HG03354 (cell line): ENCODE results near the gene GTF2H3.
A peak's percentile ranks its signal among the peaks of the same experiment; 100 is the strongest.

Experiments used
- ATAC-seq: cut with Tn5 transposase; IDR thresholded peaks from one replicate; pipeline ENCODE4 v1.9.1; 2021; ENCODE audit warnings: mild to moderate bottlenecking; ENCODE audit not compliant: unreplicated experiment, poor library complexity, severe bottlenecking

Gene GTF2H3

DNA sequence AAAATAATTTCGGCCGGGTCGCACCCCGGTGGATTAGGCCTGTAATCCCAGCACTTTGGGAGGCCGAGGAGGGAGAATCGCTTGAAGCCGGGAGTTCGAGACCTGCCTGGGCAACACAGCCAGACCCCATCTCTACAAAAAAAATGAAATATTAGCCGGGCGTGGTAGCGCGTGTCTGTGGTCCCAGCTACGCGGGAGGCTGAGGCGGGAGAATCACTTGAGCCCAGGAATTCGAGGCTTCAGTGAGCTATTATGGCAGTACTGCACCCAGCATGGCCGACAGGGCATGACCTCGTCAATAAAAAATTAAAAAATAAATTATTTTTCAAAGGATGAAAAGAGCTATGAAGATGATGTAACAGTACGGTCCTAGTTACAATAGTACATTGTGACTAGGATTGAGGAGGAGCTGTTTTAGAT, 523 bp downstream of the GTF2H3 start:
- no peak for ATAC-seq

DNA sequence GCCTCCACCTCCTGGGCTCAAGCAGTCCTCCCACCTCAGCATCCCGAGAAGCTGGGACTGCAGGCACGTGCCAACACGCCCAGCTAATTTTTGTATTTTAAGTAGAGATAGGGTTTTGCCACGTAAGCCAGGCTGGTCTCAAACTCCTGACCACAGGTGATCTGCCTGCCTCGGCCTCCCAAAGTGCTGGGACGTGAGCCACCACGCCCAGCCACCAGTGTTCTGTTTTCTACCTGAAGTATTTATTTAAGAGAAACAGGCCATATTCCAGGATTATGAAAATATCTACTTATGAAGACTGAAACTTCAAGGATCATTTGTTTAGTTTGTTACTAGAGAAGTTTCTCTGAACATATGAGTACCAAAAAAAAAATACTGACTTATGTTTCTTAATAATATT, 10.3 kb downstream of the GTF2H3 start:
- ATAC-seq = no peak

DNA sequence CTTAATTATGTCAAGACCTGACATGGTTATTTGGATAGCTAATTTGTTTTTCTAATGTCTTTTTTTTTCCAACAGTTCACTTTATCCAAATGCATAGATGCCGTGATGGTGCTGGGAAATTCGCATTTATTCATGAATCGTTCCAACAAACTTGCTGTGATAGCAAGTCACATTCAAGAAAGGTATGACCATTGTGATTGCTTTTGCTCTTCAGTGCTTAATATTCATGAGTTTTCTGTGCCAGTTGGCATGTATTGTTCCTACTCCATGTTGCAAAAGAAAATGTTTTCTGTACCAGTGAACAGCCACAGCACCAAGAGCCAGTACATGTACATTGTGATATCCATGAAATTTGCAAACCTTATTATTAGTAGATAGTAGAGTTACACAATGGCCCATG, 11.8 kb downstream of the GTF2H3 start:
- no peak for ATAC-seq

DNA sequence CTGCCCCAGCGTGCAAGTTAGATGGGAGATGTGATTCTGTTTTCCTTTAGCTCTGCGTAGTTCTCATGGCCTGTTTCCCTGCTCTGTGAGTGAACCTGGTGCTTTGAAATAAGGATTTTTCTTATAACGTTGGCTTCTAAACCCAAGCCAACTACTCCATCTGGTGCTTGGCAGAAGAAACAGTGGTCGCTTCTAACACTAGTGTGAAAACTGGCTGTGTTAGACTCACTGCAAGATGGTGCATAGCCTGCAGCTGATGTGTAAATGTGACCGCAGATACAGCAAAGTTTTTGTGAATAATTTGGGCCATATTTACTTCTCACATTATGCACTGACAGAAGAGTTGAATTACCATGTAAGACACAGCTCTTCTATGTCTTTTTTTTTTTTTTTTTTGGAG, 12.2 kb downstream of the GTF2H3 start:
- ATAC-seq = no peak

DNA sequence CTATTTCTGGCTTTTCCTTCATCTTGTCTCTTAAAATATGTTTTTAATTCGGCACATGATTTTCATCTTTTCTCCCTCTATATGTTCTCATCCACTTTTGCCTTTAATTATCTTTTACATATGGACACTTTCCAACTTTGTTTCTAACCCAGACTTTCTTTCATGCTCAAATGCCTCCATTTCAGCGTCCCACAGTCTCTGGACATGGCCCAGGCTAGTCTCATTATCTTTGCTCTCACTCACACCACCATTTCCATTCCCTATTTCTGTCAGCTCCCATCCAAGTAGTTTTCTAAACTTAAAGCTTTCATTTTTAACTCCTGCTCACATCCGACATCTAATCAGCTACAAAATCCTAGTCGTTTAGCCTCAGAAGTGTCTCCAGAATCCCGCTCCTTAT, 14.8 kb downstream of the GTF2H3 start:
- no peak for ATAC-seq

DNA sequence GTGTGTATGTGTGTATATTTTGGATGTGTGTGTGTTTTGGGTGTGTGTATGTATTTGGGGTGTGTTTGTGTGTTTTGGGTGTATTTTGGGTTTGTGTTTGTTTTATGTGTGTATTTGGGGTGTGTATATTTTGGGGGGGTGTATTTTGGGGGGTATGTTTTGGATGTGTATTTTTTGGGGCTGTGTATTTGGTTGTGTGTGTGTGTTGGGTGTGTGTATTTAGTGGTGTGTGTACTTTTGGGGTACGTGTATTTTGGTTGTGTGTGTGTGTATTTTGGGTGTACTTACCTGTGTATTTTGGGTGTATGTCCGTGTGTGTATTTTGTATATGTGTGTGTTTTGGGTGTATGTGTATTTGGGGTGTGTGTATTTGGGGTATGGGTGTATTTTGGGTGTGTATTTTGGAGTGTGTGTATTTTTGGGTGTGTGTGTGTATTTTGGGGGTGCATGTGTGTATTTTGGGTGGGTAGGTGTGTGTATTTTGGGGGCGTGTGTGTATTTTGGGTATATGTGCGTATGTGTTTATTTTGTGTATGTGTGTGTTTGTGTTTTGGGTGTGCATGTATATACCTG, 20.6 kb downstream of the GTF2H3 start:
- ATAC-seq = no peak

DNA sequence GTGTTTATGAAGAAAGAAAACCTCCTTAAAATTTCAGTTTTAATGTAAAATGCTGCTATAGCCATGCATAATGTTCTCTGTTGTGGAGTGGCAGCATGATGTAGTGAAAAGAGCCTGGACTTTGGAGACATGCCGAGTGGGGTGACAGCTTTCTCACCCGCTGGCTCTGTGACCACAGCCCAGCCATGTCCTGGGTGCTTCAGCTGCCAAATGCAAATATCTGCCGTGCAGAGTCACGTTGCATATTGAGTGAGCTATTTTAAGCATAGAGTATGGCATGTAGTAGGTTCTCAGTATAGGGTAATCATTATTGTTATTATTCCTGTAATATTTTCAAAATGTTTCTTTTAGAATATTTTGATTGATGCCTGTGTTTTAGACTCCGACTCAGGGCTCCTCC, 21.8 kb downstream of the GTF2H3 start:
- peak; percentile 94 for ATAC-seq

DNA sequence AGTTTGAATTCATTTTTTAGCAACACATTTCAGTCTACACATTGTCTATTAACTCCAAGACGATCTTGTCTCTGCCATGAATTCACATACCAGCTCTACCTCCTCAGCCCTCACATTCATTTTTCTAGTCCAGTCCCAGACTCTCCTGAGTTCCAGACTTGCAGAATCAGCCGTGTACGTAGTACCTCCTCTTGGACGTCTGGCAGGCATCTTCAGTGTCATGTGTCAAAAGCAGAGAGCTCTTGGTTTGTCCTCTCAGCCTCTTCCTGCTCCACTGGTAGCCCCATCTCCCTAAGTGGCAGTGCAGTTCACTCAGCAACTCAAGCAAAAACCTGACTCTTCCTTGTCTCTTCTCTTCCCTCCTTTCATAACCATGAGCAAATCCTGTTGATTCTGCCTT, 22.8 kb downstream of the GTF2H3 start:
- no peak for ATAC-seq

DNA sequence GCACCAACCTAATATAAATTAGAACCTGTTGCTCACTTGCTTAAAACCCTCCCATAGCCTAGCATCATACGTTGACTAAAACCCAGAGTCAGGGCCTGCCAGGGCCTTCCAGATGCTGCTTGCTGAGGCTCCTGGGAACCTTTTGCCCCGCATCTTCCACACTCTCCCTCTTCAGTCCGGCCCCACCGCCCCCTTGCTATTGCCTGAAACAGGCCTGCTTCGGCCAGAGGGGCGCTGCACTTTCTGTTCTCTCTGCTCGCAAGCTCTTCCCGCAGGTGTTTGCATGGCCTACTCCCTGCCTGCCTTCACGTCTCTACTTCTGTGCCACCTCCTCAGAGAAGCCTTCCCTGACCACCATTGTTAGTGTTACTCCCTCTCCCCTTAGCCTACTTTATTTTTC, 23.6 kb downstream of the GTF2H3 start:
- ATAC-seq = no peak

DNA sequence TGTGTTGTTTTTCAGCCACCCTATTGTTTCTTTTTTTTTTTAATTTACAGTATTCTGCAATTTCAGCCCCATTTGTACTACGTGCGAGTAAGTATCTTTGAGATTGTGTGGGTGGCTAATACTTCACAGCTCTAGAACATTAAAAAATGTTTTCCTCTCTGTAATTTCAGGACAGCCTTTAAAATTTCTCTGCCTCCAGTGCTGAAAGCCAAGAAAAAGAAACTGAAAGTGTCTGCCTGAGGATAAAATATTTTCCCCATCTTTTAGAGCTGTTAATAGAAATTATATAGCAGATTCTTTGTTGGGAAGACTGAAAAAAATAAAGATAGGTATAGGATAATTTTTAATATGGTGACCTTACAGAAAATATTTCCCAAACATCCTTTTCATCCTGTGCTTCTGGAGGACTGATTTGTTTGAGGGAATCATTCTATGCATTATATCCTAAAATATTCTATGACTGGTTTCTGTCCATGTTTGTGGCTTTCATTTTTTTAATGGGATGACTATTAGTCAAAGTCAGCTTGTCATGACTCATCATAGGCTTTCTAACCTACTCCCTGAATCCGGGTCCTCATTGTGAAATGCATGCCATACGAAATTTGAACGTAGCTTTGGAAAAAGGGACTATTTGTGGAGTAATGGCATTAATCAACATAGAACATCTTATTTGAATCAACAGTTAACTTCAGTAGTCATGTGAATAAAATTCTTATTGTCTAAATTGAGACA, 26.5 kb downstream of the GTF2H3 start:
- no peak for ATAC-seq

DNA sequence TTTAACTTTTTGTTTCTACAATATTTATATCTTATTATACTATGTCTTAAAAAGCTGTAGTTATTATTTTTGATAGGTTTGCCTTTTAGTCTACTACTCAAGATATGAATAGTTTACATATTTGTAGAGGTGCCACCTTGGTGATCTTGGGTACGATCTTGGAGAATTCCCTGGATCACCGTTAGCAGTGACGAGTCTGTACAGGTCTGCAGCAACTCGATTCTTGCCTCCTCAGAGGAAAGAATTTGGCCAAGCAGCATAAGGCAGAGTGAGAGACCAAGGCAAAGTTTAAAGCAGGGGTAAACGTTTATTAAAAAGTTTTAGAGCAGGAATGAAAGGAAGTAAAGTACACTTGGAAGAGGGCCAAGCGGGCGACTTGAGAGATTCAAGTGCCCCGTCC, 34.1 kb downstream of the GTF2H3 start:
- no peak for ATAC-seq

DNA sequence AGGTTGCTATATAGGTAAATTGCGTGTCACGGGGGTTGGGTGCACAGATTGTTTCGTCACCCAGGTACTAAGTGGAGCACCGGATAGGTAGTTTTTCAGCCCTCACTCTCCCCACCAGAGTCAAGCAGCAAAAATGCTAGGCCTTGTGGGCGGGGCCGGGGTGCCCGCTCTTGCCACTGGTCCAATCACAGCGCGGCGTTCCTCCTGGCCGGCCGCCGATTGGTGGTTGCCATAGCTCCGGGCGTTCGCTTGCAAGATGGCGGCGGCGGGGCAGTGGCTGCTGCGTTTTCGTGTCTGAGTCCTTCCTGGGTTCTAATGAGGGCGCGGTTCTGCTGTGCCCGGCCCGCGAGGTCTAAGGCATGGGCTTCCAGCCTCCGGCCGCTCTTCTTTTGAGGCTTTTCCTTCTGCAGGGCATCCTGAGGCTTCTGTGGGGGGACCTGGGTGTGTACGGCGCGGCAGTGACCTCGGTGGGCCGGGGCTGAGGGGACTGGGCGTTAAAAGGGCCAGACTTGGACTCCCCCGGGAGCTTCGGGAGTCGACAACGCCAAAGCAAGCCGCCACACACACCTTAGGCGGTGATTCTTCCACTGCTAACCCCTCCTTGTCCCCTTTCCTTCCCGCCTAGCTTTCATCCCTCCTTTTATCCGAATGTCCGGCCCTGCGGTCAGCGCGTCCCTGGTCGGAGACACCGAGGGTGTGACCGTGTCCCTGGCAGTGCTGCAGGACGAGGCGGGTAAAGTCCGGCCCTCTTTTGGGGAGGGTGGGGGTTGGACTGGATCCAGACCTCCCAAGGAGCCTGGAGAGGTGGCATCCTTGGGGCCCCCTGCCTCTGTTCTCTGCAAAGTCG, 37.5 kb downstream of the GTF2H3 start, which contains the start of gene TCTN2:
Gene TCTN2, plus strand, starts transcription at position 232 of the 847 bp plus-strand sequence. Its CDS starts 128 bp downstream, at position 360.
- peak; percentile 100 for ATAC-seq

DNA sequence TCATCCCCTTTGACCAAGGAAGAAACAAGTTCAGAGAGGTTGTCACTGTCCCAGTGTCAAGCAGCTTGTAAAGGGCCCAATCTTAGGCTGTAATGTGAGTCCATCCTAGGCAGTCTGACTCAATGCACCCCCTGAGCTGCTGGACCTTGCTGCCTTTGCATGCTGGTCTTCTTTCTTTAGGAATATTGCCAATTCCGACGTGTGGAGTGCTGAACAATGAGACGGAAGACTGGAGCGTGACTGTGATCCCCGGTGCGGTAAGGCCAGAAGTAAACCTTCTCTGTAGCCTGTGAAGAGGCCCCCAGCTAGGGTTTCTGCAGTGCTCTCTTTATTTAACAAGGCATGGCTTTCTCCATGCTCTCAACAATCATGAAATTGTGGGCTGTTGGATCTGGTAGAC, 38.2 kb downstream of the GTF2H3 start:
- no peak for ATAC-seq

DNA sequence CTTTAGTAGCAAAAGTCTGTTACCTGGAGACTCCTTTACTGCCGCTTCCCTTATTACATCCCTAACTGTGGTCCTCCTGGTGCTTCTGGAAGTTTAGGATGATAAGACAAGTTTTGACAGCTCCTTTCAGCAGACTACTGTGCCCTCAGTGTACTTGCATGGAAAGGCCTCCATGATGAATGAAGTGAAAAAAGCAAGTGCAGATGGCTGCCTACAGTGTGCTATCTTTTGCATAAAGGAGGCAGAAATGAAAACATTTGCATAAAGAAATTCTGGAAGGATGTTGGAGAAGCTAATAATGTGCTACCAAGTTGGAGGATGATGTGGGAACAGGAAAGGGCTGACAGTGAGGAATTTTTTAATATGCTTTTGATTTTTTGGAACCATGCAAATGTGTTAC, 41.8 kb downstream of the GTF2H3 start:
- no peak for ATAC-seq

DNA sequence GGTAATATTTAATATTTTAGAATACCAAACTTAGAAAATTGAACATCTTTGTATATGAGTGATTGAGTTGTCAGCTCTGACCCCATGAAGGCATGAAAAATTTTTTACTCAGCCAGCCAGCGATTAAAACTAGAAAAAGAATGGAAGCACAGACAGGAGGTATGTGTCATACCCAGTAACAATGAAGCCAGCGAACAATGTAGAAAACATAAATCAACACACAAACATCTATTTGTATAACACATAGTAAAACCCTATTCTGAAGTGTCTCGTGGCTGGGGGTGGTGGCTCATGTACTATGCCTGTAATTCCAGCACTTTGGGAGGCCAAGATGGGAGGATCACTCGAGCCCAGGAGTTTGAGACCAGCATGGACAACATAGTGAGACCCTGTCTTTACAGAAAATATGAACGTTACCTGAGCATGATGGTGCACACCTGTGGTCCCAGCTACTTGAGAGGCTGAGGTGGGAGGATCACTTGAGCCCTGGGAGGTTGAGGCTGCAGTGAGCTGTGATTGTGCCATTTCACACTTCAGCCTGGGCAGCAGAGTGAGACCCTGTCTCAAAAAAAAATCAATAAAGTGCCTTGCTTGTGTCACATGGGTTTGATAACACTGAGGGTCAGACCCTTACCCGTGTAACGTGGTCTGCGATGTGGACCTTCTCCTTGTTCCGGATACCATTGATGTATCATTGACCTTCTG, 43.1 kb downstream of the GTF2H3 start:
- ATAC-seq = no peak

DNA sequence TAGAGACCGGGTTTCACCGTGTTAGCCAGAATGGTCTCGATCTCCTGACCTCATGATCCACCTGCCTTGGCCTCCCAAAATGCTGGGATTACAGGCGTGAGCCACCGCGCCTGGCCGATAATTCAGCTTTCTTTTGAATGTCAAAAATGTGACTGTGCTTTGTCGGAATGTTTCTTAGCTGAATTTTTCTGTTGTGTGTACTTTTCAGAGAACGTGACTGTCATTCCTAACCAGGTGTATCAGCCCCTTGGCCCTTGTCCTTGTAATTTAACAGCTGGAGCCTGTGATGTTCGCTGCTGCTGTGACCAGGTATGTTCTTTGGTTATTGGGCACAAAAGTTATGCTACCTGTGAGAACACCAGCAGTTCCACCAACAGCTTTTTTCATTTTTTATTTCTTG, 45.4 kb downstream of the GTF2H3 start:
- no peak for ATAC-seq

DNA sequence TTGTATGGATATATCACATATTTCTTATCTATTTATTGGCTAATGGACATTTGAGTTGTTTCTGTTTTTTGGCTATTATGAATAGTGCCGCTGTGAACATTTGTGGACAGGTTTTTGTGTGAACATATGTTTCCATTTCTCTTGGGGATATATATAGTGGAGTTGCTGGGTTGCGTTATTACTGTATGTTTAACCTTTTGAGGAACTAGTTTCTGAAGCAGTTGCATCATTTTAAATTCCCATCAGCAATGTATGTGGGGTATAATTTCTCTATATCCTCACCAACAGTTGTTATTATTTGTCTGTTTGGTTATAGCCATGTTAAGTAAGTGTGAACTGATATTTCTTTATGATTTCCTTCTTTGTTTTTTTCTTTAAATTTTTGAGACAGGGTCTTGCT, 48.0 kb downstream of the GTF2H3 start:
- ATAC-seq = no peak

DNA sequence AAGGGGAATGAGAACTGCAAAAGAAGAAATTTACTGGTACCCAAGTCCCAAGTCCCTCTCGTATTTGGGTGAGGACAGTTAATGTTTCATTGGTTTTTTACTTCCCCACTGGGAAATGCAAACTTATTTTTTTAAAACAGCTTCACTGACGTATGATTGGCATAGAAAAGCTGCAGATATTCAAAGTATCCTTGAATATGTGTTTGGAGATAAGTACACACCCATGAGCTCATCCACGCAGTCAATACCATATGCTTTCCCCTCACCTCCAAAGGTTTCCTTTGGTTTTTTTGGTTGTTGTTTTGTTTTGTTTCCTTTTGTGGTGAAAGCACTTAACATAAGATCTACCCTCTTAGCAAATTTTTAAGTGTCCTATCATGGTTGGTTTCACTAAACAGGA, 50.3 kb downstream of the GTF2H3 start:
- no peak for ATAC-seq

DNA sequence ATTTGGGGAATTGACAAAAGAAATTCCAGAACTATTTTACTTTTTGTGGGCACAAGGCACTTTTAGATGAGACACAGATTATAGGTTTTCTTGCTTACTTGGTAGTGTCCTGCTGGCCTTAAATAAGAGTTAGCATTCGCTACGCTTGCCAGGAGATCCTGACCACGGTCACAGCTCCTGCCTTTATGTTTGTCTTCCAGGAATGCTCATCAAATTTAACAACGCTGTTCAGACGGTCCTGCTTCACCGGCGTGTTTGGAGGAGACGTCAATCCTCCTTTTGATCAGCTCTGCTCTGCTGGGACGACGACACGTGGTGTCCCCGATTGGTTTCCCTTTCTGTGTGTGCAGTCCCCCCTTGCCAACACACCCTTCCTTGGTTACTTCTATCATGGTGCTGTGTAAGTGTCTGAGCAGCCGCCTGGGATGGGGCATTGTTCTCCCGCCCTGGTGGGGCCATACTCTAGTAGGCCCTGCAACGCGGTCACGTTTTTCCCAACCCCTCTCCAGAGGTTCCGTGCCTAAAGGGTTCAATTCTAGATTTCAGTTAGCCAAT, 53.1 kb downstream of the GTF2H3 start:
- no peak for ATAC-seq
